GM19324 (cell line): ENCODE measurements around the gene LARP6.

Source experiments
- ATAC-seq: cut with Tn5 transposase; IDR thresholded peaks from one replicate; pipeline ENCODE4 v1.9.1; 2021; ENCODE audit warnings: mild to moderate bottlenecking, moderate library complexity; ENCODE audit not compliant: unreplicated experiment, low FRiP score

LARP6 gene

GRCh38 chr15:70797464-70797863 lies 56.5 kb downstream of the LARP6 start:
- ATAC-seq = no peak

- no peak for ATAC-seq
Observed at GRCh38 chr15:70796516-70797310, 57.2 kb downstream of the LARP6 start.

GRCh38 chr15:70795311-70795665 lies 58.7 kb downstream of the LARP6 start:
- no peak for ATAC-seq

GRCh38 chr15:70794596-70795310 lies 59.2 kb downstream of the LARP6 start:
- ATAC-seq = no peak

GRCh38 chr15:70793694-70794093 lies 60.3 kb downstream of the LARP6 start:
- no peak for ATAC-seq

GRCh38 chr15:70792171-70792573 lies 61.8 kb downstream of the LARP6 start:
- no peak for ATAC-seq

GRCh38 chr15:70791259-70791658 lies 62.7 kb downstream of the LARP6 start:
- ATAC-seq = no peak

- ATAC-seq = no peak
Observed at GRCh38 chr15:70789213-70789612, 64.7 kb downstream of the LARP6 start.

- no peak for ATAC-seq
Observed at GRCh38 chr15:70788114-70789049, 65.6 kb downstream of the LARP6 start.

- ATAC-seq = no peak
Observed at GRCh38 chr15:70786996-70787395, 67.0 kb downstream of the LARP6 start.

- no peak for ATAC-seq
Observed at GRCh38 chr15:70783610-70784022, 70.3 kb downstream of the LARP6 start.

GRCh38 chr15:70783041-70783440 lies 70.9 kb downstream of the LARP6 start:
- no peak for ATAC-seq

- no peak for ATAC-seq
Observed at GRCh38 chr15:70781236-70781635, 72.7 kb downstream of the LARP6 start.
